ENCODE data around the gene ADCY9.
A peak's percentile ranks its signal among the peaks of the same experiment; 100 is the strongest.
"Not testable (repeated sequence)": the region's sequence is repeated elsewhere in the genome, so short reads cannot be mapped to it uniquely, and the experiment has no call there.

Gene ADCY9

GRCh38 chr16:3951861-3952736 lies 164.1 kb downstream of the ADCY9 start:
- DNase-seq: no peak

- DNase-seq: not testable (repeated sequence)
These were observed 164.9 kb downstream of the ADCY9 start for GRCh38 chr16:3951380-3951779.

- peak in 6 of 51 donors; percentile 10 to 27 (median 26) for DNase-seq
These were observed 165.7 kb downstream of the ADCY9 start for GRCh38 chr16:3950343-3951193.

GRCh38 chr16:3949946-3950342 lies 166.3 kb downstream of the ADCY9 start:
- no peak for DNase-seq

GRCh38 chr16:3949287-3949686 lies 167.0 kb downstream of the ADCY9 start:
- DNase-seq: no peak

GRCh38 chr16:3948378-3948995 lies 167.8 kb downstream of the ADCY9 start:
- no peak for DNase-seq

- no peak for DNase-seq
These were observed 169.6 kb downstream of the ADCY9 start for GRCh38 chr16:3946604-3947180.

- no peak for DNase-seq
These were observed 170.3 kb downstream of the ADCY9 start for GRCh38 chr16:3945751-3946603.

- not testable (repeated sequence) for DNase-seq
These were observed 171.8 kb downstream of the ADCY9 start for GRCh38 chr16:3944457-3944856.

- not testable (repeated sequence) for DNase-seq
These were observed 174.1 kb downstream of the ADCY9 start for GRCh38 chr16:3942146-3942545.

- DNase-seq: peak in 25 of 51 donors; percentile 6 to 53 (median 18)
These were observed 177.2 kb downstream of the ADCY9 start for GRCh38 chr16:3938843-3939624.

- DNase-seq: no peak
These were observed 177.8 kb downstream of the ADCY9 start for GRCh38 chr16:3938471-3938842.

- DNase-seq: no peak
These were observed 179.0 kb downstream of the ADCY9 start for GRCh38 chr16:3937066-3937875.

GRCh38 chr16:3935921-3936320 lies 180.3 kb downstream of the ADCY9 start:
- no peak for DNase-seq

GRCh38 chr16:3934491-3935181 lies 181.6 kb downstream of the ADCY9 start:
- DNase-seq: no peak

- not testable (repeated sequence) for DNase-seq
These were observed 189.1 kb downstream of the ADCY9 start for GRCh38 chr16:3927147-3927546.

GRCh38 chr16:3924763-3925162 lies 191.5 kb downstream of the ADCY9 start:
- no peak for DNase-seq

- no peak for DNase-seq
These were observed 194.0 kb downstream of the ADCY9 start for GRCh38 chr16:3922241-3922640.

All from hypothalamus (tissue), 51 donors.